T-helper 17 cell (primary cell): ENCODE data around the gene PEAK3. TPM values are rescaled to one million over a fixed set of nuclear protein-coding genes. Genes with fewer than 3 reads are reported as not detected.

Experiments used
- ATAC-seq: fragments of 150-1000 bp; cut with Tn5 transposase; 2 replicates; pipeline ENCODE4 v1.10.0; 2021; ENCODE audit warnings: mild to moderate bottlenecking, moderate library complexity
- DNase-seq, 3 donors: peaks; one replicate each; pipeline versions ENCODE4 v3.0.0 to v3.0.0-alpha.2; 2020 to 2021
- H3K9me3 ChIP-seq: one replicate; pipeline ENCODE4 v1.7.0; 2013; ENCODE audit warnings: low read length, mild to moderate bottlenecking; ENCODE audit not compliant: control insufficient read depth, poor library complexity, severe bottlenecking
- H3K27ac Mint-ChIP-seq: one replicate; pipeline ENCODE4 v1.8.0; 2022; ENCODE audit warnings: mild to moderate bottlenecking, moderate library complexity, mixed read lengths
- H3K27me3 Mint-ChIP-seq: one replicate; pipeline ENCODE4 v1.8.0; 2022; ENCODE audit warnings: mixed read lengths
- H3K36me3 Mint-ChIP-seq: one replicate; pipeline ENCODE4 v1.8.0; 2022; ENCODE audit warnings: low read depth, mixed read lengths
- H3K4me1 Mint-ChIP-seq: one replicate; pipeline ENCODE4 v1.8.0; 2022; ENCODE audit warnings: mild to moderate bottlenecking, mixed read lengths
- H3K4me3 Mint-ChIP-seq: one replicate; pipeline ENCODE4 v1.8.0; 2022; ENCODE audit warnings: mild to moderate bottlenecking, moderate library complexity, mixed read lengths
- total RNA-seq, 4 donors: library from RNA in 2 of 4; stranded (reverse) in 2 of 4; gene quantifications; one replicate each; pipeline ENCODE4 v1.2.3 and lab custom pipeline; 2022 to 2026

The PEAK3 gene
- total RNA-seq, 2 donors from 2014 or later: not detected

DNA sequence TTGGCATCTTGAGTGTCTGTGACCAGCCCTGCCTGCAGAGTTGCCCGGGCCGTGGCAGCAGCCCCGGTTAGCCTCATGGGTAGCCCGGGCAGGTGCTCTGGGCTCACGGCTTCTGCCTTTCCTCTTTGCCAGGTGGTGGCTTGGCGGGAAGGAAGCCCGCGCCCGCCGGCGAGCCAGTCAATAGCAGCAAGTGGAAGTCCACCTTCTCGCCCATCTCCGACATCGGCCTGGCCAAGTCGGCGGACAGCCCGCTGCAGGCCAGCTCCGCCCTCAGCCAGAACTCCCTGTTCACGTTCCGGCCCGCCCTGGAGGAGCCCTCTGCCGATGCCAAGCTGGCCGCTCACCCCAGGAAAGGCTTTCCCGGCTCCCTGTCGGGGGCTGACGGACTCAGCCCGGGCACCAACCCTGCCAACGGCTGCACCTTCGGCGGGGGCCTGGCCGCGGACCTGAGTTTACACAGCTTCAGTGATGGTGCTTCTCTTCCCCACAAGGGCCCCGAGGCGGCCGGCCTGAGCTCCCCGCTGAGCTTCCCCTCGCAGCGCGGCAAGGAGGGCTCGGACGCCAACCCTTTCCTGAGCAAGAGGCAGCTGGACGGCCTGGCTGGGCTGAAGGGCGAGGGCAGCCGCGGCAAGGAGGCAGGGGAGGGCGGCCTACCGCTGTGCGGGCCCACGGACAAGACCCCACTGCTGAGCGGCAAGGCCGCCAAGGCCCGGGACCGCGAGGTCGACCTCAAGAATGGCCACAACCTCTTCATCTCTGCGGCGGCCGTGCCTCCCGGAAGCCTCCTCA is 55.7 kb downstream of the PEAK3 start:
- no peak for ATAC-seq
- no peak overlapping the region for H3K27ac Mint-ChIP-seq
- no peaks in the 10 kb centered on the region for H3K27me3 Mint-ChIP-seq
- no peak overlapping the region for H3K4me3 Mint-ChIP-seq
- peaks cover 5% of the 10 kb centered on the region for H3K4me1 Mint-ChIP-seq
- H3K9me3 ChIP-seq: no peaks in the 10 kb centered on the region
- peaks cover 5% of the 10 kb centered on the region for H3K36me3 Mint-ChIP-seq
- DNase-seq: no peak

- Mint-ChIP-seq H3K4me1 (peaks cover 5% of the 10 kb centered on the region), H3K4me3 (no peak overlapping the region), H3K27ac (no peak overlapping the region), H3K36me3 (peaks cover 5% of the 10 kb centered on the region), H3K27me3 (no peaks in the 10 kb centered on the region)
- no peak for DNase-seq
- H3K9me3 ChIP-seq: no peaks in the 10 kb centered on the region
- no peak for ATAC-seq
These were observed 56.4 kb downstream of the PEAK3 start for GRCh38 chr19:2225415-2226050.

GRCh38 chr19:2224754-2225349 is 57.1 kb downstream of the PEAK3 start:
- Mint-ChIP-seq H3K27ac (peak overlapping the region; percentile 88), H3K4me3 (no peak overlapping the region), H3K36me3 (peaks cover 5% of the 10 kb centered on the region), H3K4me1 (peaks cover 2% of the 10 kb centered on the region), H3K27me3 (no peaks in the 10 kb centered on the region)
- no peak for DNase-seq
- no peaks in the 10 kb centered on the region for H3K9me3 ChIP-seq
- no peak for ATAC-seq

Other genes starting within 250 kb of the PEAK3 start
- gene MKNK2, start 230.9 kb downstream of the PEAK3 start, total RNA-seq: 100 to 1,000 TPM; 256 to 288 TPM
- 100 to 1,000 TPM; 108 to 162 TPM for gene MOB3A, start 185.8 kb downstream of the PEAK3 start, total RNA-seq
- gene IZUMO4, start 185.3 kb downstream of the PEAK3 start, total RNA-seq: 10 to 100 TPM; 12.3 to 19.8 TPM
- 10 to 100 TPM; 82.2 to 86.0 TPM for gene AP3D1, start 130.6 kb downstream of the PEAK3 start, total RNA-seq
- gene DOT1L, start 118.2 kb downstream of the PEAK3 start, total RNA-seq: 10 to 100 TPM; 32.3 to 42.1 TPM
- gene PLEKHJ1, start 45.8 kb downstream of the PEAK3 start, total RNA-seq: 10 to 100 TPM; 38.6 to 40.2 TPM
- gene SF3A2, start 45.4 kb downstream of the PEAK3 start, total RNA-seq: 100 to 1,000 TPM; 119 to 135 TPM
- gene AMH, start 32.9 kb downstream of the PEAK3 start, total RNA-seq: 1 to 10 TPM in 1 of 2 donors, under 1 TPM in 1; 0.50 to 2.7 TPM
- gene JSRP1, start 25.8 kb downstream of the PEAK3 start, total RNA-seq: 1 to 10 TPM in 1 of 2 donors, under 1 TPM in 1; 0.55 to 1.0 TPM
- under 1 TPM; 0.20 to 0.29 TPM for gene LINGO3, start 26.0 kb upstream of the PEAK3 start, total RNA-seq
- gene LSM7, start 46.4 kb upstream of the PEAK3 start, total RNA-seq: 10 to 100 TPM; 71.5 to 72.2 TPM
- gene SPPL2B, start 46.5 kb upstream of the PEAK3 start, total RNA-seq: 10 to 100 TPM; 73.2 to 86.1 TPM
- gene TMPRSS9, start 78.1 kb upstream of the PEAK3 start, total RNA-seq: not detected
- gene TIMM13, start 145.4 kb upstream of the PEAK3 start, total RNA-seq: 10 to 100 TPM; 22.3 to 27.8 TPM
- 10 to 100 TPM; 13.1 to 16.0 TPM for gene LMNB2, start 174.8 kb upstream of the PEAK3 start, total RNA-seq
- gene GADD45B, start 194.0 kb upstream of the PEAK3 start, total RNA-seq: 100 to 1,000 TPM; 120 to 135 TPM